ENCODE results near the gene FSTL1.

The FSTL1 gene

GRCh38 chr3:120462409-120462959 is 11.7 kb upstream of the FSTL1 start:
- no peak for DNase-seq

DNA sequence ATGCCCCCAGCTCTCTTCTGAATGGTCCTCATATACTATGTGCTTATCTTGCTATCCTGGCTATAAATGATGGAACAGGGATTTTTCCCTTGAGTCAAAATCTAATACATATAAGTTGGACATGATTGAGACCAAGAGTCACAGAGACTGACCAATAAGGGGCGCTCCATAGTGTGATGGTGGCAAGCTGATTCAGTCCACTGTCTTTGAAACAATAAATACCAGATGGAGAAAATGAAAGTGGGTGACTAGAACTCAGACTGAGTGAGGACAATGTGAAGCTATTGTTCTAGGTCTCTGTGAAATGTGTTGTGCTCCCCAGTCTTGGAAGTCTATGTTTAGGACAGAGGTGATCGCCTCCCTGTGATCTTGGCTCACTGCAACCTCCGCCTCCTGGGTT is 10.6 kb upstream of the FSTL1 start:
- DNase-seq: no peak

DNA sequence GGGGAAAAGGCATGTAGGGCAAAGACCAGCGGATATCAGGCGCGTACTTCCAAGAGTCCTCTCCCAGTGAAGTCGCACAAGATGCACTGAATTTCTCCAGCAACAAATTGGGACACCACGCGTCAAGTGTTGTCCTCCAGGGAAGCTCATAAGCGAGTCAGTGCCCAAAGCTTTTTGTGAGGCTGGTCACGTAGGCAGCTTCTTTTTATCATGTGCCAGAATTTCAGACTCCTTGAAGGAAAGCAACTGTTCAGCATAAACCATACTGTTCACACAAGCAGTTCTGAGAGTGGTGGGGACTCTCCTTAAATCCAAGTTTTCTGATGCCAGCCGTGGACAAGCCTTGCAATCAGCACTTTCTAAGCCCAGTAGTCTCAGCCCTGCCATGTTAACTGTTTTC is 10.1 kb upstream of the FSTL1 start:
- DNase-seq: no peak

DNA sequence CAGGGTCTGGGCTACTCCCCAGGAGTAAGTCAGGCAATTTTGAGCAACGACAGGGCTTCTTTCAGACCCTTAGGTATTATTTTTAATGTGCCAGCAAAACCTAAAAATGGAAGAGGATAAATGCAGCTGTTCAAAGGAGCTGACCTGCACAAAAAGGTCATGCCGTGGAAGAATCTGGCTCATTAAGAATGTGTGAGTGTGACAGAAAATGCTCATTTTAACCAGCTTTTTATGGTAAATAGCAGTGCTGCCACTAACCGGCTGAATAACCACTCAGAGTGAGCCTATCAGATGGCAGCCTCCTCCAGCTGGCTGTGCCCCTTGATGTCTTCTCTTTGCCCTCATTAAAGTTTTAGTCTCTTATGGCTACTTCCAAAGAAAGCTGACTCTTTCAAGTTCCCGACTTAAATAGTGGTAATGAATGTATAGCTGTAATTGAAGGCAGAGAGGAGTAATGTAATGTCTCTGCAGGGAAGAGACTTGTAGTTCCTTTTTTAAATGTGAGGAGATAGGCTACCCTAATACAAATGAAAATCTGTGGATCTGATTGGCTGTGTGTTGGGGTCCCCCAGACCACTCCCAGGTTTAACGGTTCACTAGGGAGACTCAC is 9.5 kb upstream of the FSTL1 start:
- no peak for DNase-seq

GRCh38 chr3:120459196-120459595 is 8.4 kb upstream of the FSTL1 start:
- no peak for DNase-seq

- no peak for DNase-seq
Observed at GRCh38 chr3:120457827-120458226, 7.0 kb upstream of the FSTL1 start.

DNA sequence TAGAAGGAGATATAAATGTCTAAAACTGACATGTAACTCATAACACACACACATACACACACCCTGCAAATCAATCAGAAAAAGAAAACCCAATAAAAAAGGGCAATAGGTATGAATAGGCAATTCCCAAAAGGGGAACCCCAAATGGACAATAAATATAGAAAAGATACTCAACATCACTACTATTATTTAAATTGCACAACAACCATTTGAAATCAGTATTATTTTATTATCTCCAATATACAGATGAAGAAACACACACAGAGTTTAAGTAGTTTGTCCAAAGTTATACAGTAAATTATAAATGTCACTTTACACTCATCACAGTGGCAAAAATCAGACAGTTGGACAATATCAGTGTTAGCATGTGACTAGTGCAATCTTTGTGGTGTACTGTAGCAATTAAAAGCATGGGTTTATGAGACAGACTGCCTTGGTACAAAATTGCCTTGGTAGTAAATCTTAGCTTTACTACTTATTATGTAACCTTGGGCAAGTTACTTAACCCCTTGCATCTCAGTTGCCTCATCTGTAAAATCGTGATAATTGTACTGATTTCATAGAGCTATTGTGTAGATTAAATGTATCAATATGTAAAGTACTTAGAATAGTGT is 3.4 kb upstream of the FSTL1 start:
- DNase-seq: no peak

GRCh38 chr3:120452816-120453215 is 2.0 kb upstream of the FSTL1 start:
- DNase-seq: no peak

DNA sequence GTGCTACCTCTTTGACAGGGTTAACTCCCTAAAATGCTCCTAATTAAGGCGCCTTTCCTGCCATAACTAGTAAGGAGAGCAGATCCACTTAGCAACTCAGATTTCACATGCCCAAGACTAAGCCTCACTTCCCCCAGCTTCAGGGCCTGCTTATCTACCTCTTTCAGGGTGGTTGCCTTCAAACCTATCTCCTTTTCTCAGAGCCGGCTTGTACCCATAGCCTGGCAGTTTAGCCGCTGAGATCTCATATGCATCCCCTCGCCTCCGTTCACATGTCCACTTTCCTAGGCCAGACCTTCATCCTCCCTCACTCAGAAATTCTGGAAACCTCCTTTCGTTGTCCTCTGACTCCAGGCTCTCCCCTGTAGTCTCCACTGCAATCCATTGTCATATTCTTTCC is 1.0 kb upstream of the FSTL1 start:
- DNase-seq: no peak

DNA sequence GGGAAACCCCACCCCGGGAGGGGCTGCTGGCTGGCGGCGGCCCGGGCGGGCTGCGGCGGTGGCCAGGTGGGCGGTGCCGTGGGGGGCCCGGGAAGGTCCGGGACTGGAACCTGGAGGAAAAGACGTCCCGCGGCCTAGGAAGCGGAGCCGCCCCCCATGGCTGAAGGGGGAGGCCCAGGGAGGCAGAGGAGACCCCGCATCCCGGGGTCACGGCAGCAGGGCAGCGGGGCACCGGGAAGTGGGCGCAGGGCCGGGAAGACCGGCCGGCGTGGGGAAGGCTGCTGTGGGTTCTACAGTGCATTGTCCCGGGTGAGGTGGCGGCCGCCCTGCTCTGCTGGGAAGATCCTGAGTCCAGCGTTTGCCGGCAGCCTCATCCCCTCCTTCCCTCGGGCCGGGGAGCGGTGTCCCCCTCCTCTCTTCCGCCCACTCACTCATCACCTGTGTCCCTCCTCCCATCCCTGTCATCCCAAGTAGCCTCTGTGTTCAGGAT is 525 bp upstream of the FSTL1 start:
- no peak for DNase-seq

- DNase-seq: peak; percentile 92
Observed at GRCh38 chr3:120449701-120450599, 842 bp downstream of the FSTL1 start.

DNA sequence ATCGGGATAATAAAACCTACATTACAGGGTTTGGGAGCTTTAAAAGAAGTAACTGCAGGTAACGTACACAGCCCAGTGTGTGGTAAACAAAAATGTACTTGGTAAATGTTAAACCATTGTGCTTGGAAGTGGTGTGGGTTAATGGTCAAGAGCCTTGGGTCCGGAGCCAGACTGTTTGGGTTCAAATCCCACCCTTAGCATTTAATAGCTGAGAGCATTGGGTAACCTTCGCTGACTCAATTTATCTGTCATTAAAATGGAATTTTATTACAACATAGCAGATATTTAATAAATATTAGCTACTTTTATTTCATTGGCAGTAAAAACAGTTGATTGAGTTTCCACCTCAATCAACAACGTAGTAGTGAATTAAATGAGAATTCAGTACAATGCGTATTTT is 1.5 kb downstream of the FSTL1 start:
- DNase-seq: peak; percentile 62

DNA sequence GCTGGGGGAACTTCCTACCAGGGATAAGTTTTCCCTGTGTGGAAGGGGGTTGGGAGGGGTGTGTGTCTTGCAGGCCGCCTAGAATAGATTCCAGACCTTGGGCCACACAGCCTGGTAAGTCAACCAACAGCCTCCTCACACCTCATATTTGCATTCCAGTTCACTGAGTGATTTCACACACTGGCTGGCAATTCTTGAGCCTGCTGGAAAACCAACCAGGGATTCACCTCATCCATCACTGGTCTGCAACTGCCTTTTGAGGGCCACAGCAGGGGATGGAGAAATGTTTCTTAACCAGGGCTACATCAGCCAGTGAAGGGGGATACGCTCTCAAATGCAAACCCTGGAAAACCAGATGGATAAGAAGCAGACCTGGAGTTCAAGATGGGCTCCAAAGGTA is 2.0 kb downstream of the FSTL1 start:
- DNase-seq: peak; percentile 98

DNA sequence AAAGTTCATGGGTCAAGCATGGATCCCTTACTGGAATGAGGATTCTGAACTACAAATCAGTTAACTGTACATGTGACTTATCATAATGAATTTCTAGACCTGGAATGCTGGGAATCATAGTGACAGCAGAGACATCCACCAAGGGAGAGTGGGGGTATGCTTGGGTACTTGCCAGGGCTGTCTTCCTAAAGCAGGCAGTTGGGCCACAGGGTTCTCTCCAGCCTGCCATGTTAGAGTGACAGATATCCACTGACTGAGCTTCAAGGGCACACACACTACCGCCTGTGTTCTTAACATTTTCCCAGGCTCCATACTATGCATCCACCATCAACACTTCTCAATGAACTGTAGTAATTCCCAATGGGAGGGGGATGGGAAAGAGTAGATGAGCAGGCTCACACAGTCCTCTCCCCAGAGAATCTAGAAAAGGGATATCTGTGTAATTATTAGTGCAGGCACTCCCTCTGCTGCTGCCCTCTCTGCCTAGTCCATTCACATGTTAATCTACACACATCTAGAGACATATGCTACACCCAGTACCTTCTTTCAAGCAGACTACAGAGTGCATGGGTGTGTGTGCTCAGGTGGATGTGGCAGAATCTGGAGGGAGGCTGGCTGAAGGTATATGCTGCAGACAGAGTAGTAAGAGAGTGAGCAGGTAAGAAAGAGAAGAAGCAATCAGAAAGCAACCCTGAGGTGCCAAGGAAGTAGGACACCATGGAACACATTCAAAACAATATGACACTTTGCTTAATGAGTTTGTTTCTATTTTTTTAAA is 3.7 kb downstream of the FSTL1 start:
- no peak for DNase-seq

DNA sequence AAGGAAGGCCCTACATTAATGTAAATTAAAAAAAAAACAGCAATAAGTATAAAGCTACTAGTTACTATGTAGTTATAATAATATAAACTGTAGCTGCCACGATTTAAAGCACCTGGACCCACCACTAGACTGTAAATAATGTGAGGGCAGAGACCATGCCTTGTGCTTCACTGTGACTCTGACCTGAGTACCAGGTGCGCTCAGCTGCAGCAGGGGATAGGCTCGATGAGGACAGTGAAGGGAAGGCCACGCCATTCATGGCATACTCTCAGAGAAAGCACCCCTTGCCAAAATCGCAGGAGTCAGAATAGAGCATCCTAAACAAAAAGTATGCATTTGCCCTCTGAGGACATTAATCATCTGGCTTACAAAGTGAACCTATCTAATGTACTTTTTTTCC is 5.1 kb downstream of the FSTL1 start:
- DNase-seq: no peak

DNA sequence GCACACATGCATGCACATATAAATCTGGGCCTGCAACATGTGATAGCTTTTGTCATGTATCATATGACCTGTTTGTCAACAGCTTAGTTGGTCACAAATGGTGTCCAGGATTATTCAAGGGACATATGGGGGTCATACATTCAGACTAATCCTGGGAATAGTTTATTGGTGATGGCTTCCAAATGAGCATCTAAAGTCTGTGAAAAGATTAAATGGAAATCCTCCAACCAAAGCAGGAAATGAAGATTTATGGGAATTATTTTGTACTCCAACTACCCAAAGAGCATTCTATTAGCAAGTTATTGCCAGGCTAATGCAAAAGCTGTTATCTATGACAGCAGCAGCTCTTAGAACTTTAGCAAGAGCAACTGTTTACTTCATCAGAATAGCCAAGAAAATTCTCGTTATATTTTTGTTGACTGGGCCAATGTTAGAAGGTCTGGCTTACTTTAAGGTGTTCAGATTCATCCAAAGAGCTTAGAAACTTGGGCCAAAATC is 7.1 kb downstream of the FSTL1 start:
- DNase-seq: no peak

GRCh38 chr3:120442975-120443517 is 7.7 kb downstream of the FSTL1 start:
- DNase-seq: no peak

GRCh38 chr3:120441776-120442175 is 9.0 kb downstream of the FSTL1 start:
- DNase-seq: no peak

DNA sequence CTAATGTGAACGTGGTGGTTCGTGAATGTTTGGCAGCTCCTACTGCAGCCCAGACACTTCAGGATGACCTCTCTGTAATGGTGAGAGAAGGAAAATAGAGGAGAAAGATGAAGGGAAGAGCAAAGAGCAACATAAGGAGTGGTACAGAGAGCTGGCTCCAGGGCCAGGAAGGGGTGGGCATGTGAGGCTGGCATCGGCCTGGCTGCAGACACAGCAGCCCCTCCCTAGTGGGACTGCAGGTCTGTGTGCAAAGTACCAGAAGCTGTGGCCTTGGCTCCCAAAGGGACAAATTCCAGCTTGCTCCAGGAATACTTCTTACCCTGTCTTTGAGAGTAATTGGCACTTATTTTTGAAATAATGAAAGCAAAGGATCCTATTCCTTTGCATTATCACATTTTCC is 10.0 kb downstream of the FSTL1 start:
- DNase-seq: no peak

GRCh38 chr3:120440001-120440703 is 10.6 kb downstream of the FSTL1 start:
- DNase-seq: peak; percentile 70

DNA sequence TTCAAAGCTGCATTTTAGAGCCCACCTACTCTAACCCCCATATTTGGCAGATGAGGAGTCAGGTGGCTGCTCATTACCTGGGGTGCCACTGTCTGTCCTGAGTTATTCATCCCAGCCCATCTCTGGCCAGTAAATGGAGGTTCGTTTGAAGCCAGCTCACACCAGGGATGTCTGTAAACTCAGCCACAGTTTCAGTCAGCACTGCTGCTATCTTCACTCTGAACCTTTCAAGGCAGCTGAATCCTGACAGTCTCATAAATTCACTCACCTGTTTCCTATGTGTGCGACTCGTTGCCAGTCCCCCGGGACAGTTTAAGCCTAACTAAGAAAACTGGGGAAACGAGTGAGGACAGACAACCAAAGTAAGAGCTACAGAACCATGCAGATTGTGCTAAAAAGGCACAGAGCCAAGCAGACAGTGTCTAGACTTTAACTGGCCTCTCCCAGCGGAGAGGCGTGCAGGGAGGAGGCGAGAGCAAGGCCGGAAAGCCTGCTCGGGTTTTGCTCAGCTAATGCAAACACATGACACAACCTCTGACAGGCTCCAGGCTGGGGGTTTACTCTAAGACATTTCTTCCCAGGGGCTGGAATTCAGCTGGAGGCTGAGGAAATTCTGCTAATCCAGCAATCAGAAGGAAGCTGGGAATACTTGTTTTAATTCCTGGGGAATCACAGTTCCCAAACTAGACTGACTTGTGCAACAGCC is 12.0 kb downstream of the FSTL1 start:
- peak; percentile 90 for DNase-seq

Measured in fibroblast of skin of right biceps (primary cell).